ENCODE data around the gene DNAH8.

DNAH8 gene

DNA sequence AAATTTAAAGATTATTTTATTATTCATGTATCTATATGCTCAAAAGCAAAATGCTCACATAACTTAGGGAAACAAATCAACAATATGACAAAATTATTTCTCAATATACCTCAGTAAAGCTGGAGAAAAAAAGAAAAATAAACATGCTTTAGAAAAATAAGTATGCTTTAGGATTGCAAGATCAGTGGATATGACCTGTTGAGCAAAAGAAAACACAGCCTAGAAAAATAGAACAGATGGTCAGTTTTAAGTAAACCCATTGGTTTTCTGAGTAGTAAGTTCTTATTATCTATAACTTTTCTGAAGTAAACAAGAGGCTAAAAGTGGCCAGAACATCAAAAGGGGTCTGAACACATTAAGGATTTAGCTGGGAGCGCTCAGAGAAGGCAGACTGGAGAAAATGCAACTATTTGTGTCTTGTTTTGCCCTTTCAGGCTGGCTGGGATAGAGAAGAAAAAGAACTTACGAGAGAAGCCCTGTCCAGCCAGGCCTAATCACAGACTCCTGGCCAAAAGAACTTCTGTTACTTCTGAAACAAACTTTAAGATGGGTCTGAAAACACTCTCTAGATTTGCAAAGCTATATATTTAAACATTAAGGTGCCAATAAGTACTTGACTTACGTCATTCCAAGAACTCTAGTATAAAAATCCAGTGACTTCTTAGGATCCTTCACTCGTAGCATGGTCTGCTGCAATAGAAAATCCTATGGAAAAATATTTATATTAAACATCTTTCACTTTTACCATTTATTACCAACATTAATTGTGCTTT, 28.7 kb upstream of the DNAH8 start:
- POLR2A ChIA-PET = interaction anchor here (0.6 kb wide), 1 partner anchor 82 kb away, joined by 3 read pairs; no protein-coding TSS in a partner anchor
- TF ChIP-seq, protein P1, sequence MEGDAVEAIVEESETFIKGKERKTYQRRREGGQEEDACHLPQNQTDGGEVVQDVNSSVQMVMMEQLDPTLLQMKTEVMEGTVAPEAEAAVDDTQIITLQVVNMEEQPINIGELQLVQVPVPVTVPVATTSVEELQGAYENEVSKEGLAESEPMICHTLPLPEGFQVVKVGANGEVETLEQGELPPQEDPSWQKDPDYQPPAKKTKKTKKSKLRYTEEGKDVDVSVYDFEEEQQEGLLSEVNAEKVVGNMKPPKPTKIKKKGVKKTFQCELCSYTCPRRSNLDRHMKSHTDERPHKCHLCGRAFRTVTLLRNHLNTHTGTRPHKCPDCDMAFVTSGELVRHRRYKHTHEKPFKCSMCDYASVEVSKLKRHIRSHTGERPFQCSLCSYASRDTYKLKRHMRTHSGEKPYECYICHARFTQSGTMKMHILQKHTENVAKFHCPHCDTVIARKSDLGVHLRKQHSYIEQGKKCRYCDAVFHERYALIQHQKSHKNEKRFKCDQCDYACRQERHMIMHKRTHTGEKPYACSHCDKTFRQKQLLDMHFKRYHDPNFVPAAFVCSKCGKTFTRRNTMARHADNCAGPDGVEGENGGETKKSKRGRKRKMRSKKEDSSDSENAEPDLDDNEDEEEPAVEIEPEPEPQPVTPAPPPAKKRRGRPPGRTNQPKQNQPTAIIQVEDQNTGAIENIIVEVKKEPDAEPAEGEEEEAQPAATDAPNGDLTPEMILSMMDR (IDR thresholded peaks at IDR 0.05; ENCODE audit: insufficient read depth, low read length, missing control alignments) = no peak
- CTCF ChIA-PET = interaction anchor here (0.7 to 1.2 kb wide), 2 partner anchors 10 to 13 kb away, joined by 3 read pairs; no protein-coding TSS in a partner anchor
- no peak for DNase-seq (ENCODE audit: low read depth, low spot score)
- H3K4me3 ChIP-seq (ENCODE audit: low read depth, low read length) = no peak overlapping the region

DNA sequence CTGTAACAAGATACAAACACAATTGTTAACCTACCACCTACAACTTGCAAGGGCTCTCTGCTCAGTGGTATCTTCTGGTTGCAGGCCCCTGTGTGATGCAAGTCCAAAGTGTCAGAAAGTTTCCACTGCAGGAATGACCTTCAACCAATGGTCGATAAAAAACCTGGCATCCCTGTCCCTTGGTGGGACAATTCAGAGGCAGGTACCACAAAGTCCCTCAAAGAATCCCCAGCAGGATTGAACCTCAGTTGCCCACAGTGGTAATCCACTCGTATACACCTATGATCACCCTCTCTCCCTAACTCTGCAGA, 28.1 kb upstream of the DNAH8 start:
- TF ChIP-seq, protein P1 (IDR thresholded peaks at IDR 0.05; ENCODE audit: insufficient read depth, low read length, missing control alignments) = no peak
- POLR2A ChIA-PET = no interaction called here
- no peak overlapping the region for H3K4me3 ChIP-seq (ENCODE audit: low read depth, low read length)
- CTCF ChIA-PET = no interaction called here
- DNase-seq (ENCODE audit: low read depth, low spot score) = no peak

DNA sequence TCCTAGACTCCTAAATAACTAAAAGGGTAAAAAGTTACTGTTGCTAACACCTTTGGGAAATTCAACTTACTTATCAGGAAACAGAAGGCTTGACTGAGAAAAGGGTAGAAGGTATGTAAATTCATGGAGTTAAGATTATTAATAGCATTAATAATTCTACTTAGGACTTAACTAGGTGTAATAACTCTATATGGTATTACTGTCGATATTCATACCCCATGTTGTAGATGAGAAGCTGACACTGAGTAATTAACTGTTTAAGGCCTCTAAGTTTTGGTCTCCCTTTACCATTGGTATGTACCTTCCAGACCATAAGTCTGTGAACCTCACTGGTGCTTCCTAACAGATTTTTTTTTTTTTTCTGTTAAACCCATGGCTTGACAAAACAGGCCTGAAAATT, 27.6 kb upstream of the DNAH8 start:
- TF ChIP-seq, protein P1 (IDR thresholded peaks at IDR 0.05; ENCODE audit: insufficient read depth, low read length, missing control alignments) = no peak
- ChIA-PET CTCF (interaction anchor here (1.1 kb wide), 1 partner anchor 9 kb away, joined by 3 read pairs; no protein-coding TSS in a partner anchor), POLR2A (no interaction called here)
- H3K4me3 ChIP-seq (ENCODE audit: low read depth, low read length) = no peak overlapping the region
- DNase-seq (ENCODE audit: low read depth, low spot score) = no peak

DNA sequence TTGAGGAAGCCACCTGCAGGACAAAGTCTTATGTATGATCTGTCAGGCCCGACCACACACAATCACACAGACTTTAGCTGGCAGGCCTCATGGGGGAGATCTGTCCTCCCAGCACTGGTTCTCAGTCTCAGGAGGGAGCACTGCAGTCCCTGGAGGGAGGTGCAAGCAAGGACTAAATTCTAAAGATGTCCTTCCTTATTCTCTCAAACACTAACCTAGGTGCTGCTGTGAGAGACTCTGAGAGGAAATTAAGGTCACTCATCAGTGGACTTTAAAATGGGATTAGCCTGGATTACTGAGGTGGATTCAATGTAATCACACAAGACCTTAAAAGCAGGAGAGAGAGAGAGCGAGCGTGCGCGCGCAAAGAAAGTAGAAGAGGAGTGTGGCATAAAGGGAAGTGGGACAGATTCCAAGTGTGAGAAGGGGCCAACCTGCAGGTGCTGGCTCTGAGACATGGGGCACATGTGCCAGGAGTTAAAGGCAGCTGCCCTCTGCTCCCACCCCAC, 26.5 kb upstream of the DNAH8 start:
- TF ChIP-seq, protein P1 (IDR thresholded peaks at IDR 0.05; ENCODE audit: insufficient read depth, low read length, missing control alignments) = no peak
- CTCF ChIA-PET = interaction anchor here (1.1 kb wide), 1 partner anchor 10 kb away, joined by 3 read pairs; no protein-coding TSS in a partner anchor
- POLR2A ChIA-PET = no interaction called here
- H3K4me3 ChIP-seq (ENCODE audit: low read depth, low read length) = no peak overlapping the region
- DNase-seq (ENCODE audit: low read depth, low spot score) = no peak

DNA sequence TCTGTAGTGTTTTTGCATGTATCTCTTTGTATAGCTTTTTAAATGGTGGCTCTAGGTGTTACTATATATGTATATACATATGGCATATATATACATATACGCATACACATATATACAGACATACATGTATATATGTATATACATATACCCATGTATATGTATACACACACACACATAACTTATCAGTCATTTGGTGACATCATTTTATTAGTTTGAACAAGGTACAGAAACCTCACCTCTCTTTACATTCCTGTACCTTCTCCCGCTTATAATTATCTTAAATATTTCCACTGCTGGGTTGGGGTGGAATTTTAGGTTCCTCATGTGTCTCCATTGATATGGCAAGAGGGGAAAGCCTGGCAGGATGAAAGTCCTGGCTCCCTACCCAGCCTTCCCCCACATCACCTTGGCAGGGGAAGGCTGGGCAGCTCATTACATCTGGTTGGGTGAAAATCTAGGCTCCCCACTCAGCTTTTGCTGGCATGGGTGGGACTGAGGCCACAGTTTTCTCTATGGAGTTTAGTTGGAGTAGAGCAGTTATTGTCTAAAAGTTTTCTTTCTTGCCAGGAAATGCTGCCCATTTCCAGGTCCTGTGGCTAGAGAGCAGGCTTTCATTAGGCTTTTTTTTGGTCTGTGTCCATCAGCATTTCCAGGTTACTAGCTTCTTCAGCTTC, 19.7 kb upstream of the DNAH8 start:
- CTCF ChIA-PET = interaction anchor here (0.9 kb wide), 1 partner anchor 10 kb away, joined by 3 read pairs; no protein-coding TSS in a partner anchor
- POLR2A ChIA-PET = no interaction called here
- no peak for DNase-seq (ENCODE audit: low read depth, low spot score)
- no peak overlapping the region for H3K4me3 ChIP-seq (ENCODE audit: low read depth, low read length)
- TF ChIP-seq, protein P1 (IDR thresholded peaks at IDR 0.05; ENCODE audit: insufficient read depth, low read length, missing control alignments) = no peak

DNA sequence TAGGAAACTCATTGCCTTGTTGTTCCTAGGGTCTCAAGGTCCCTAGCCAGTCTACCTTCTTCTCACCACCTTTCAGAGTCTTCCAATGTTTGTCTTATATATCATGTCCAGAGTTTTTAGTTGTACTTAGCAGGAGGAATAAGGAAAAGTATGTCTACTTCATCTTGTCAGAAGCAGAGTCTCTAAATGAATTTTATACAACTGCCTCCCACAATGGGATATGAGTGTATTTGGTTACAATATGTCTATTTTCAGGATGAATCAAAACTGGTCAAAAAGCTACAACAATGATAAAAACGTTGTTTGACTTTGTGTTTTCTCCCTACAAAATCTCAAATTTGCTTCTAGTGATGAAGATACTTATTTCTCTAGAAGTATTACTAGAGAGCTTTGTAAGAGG, 19.2 kb upstream of the DNAH8 start:
- ChIA-PET POLR2A (no interaction called here), CTCF (interaction anchor here (0.9 kb wide), 1 partner anchor 10 kb away, joined by 3 read pairs; no protein-coding TSS in a partner anchor)
- TF ChIP-seq, protein P1 (IDR thresholded peaks at IDR 0.05; ENCODE audit: insufficient read depth, low read length, missing control alignments) = no peak
- no peak for DNase-seq (ENCODE audit: low read depth, low spot score)
- no peak overlapping the region for H3K4me3 ChIP-seq (ENCODE audit: low read depth, low read length)

Measured in AG04449 (cell line).